HEK293T (cell line): ENCODE measurements around the gene DMRTC2.

Experiments
- L3MBTL2 ChIP-seq: fragments of 450-650 bp; conservative IDR thresholded peaks from 2 replicates; pipeline ENCODE4 v1.6.1; 2016; ENCODE audit warnings: mild to moderate bottlenecking
- SP1 ChIP-seq: fragments of 450-650 bp; IDR thresholded peaks from 2 replicates; pipeline ENCODE4 v1.6.1; 2017
- TARDBP ChIP-seq: fragments of 450-650 bp; IDR thresholded peaks from 2 replicates; pipeline ENCODE4 v1.6.1; 2016

DNA sequence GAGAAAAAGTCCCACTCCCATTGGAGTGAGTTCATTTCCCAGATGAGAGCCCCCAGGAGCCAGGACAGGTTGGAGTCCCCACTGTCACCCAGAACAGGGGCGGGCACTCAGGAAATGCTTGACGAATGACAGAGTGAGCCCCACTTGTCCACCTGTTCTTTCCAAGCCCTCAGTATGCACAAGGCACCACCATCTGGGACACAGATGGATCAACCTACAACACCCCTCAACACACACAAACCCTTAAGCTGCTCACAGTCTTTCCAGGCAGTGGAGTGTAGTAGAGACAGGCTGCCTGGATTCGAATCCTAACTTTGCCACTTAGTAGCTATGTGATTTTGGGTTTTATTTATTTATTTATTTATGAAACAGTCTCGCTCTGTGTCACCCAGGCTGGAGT, 46.1 kb downstream of the DMRTC2 start:
- TF ChIP-seq L3MBTL2 (no peak), SP1 (no peak), TARDBP (no peak)
